Astrocyte (in vitro differentiated cells and primary cell): Measurements from ENCODE around the gene FBXW10.
"Not testable (repeated sequence)": the region's sequence is repeated elsewhere in the genome, so short reads cannot be mapped to it uniquely, and the experiment has no call there.

Experiments used
- EZH2 ChIP-seq: IDR thresholded peaks from 2 replicates; pipeline ENCODE4 v1.6.1; 2012; ENCODE audit warnings: mild to moderate bottlenecking, low read length, inconsistent platforms; ENCODE audit not compliant: insufficient read depth
- TF ChIP-seq, protein P1 (sequence below): IDR thresholded peaks from 2 replicates; pipeline ENCODE4 v1.5.1; 2011; ENCODE audit warnings: low read depth, mild to moderate bottlenecking, inconsistent platforms, low read length, moderate library complexity; ENCODE audit not compliant: insufficient read depth

DNA sequence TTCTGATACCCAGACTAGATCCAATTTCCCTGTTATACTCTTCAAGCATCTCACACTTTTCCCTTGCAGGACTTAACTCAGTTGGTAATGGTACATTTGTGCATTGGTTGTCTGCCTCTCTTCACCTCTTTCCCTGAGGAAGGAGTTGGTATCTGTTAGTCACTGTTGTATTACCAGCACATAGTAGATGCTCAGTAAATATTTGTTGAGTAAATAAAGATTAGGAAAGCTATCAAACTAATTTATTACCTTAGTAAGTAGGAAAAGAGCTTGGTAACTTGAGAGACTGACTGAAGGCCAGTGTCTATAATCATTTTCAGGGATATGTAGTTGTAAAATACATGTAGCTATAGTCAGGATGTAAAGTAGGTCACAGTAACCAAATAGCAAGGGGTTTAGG is 53.0 kb downstream of the FBXW10 start:
- TF ChIP-seq, protein P1, sequence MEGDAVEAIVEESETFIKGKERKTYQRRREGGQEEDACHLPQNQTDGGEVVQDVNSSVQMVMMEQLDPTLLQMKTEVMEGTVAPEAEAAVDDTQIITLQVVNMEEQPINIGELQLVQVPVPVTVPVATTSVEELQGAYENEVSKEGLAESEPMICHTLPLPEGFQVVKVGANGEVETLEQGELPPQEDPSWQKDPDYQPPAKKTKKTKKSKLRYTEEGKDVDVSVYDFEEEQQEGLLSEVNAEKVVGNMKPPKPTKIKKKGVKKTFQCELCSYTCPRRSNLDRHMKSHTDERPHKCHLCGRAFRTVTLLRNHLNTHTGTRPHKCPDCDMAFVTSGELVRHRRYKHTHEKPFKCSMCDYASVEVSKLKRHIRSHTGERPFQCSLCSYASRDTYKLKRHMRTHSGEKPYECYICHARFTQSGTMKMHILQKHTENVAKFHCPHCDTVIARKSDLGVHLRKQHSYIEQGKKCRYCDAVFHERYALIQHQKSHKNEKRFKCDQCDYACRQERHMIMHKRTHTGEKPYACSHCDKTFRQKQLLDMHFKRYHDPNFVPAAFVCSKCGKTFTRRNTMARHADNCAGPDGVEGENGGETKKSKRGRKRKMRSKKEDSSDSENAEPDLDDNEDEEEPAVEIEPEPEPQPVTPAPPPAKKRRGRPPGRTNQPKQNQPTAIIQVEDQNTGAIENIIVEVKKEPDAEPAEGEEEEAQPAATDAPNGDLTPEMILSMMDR = not testable (repeated sequence)
- TF ChIP-seq EZH2 = not testable (repeated sequence)
